SK-N-SH (cell line): ENCODE measurements around the gene LRRC75A. TPM values are rescaled to one million over a fixed set of nuclear protein-coding genes. Genes with fewer than 3 reads are reported as not detected.
"Not testable (repeated sequence)": the region's sequence is repeated elsewhere in the genome, so short reads cannot be mapped to it uniquely, and the experiment has no call there.

Experiments used
- CTCF ChIA-PET: fragments of 300-600, 350-600 bp; formaldehyde crosslinking; extraction: SDS; loops from one replicate; lab custom pipeline; 2021; lab: Yijun Ruan, JAX
- POLR2A ChIA-PET: fragments of 350-600 bp; sonication (Branson Sonifier 250); formaldehyde crosslinking; extraction: SDS; loops from one replicate; lab custom pipeline; 2020; ENCODE audit warnings: antibody characterized with exemption, inconsistent platforms; lab: Yijun Ruan, JAX
- DNase-seq: peaks from one replicate; pipeline ENCODE4 v3.0.0; 2012
- H2AFZ ChIP-seq: fragments of 200-600 bp; sonication (generic); 2 replicates; pipeline ENCODE4 v1.8.1; 2016; ENCODE audit warnings: antibody characterized with exemption, mild to moderate bottlenecking, low read depth
- H3F3A ChIP-seq: fragments of 200-600 bp; sonication (generic); replicated peaks from 2 replicates; pipeline ENCODE3; 2016; ENCODE audit warnings: antibody characterized with exemption, mild to moderate bottlenecking; ENCODE audit not compliant: insufficient read depth
- H3K27ac ChIP-seq, 2 experiments: fragments of 200-500 bp in 1 of 2; fragments of 200-600 bp in 1 of 2; sonication (Bioruptor generic) in 1 of 2; sonication (generic), shearing (Covaris generic) in 1 of 2; 2 replicates each; pipeline versions ENCODE4 v1.5.1 to v1.6.1; 2014 to 2016; ENCODE audit warnings: low read depth in 2 of 2, inconsistent platforms in 1 of 2, low read length in 1 of 2, mild to moderate bottlenecking in 1 of 2, mixed read lengths in 1 of 2
- H3K27me3 ChIP-seq: fragments of 200-600 bp; sonication (generic), shearing (Covaris generic); 2 replicates; pipeline ENCODE4 v1.6.1; 2016; ENCODE audit warnings: mixed run types; ENCODE audit not compliant: insufficient read depth
- H3K36me3 ChIP-seq, 2 experiments: fragments of 200-500 bp in 1 of 2; fragments of 200-600 bp in 1 of 2; sonication (Bioruptor generic) in 1 of 2; sonication (generic) in 1 of 2; replicated peaks in 1 of 2; 2 replicates each; pipeline versions ENCODE3 to v1.5.1; 2014 to 2016; ENCODE audit warnings: low read length in 1 of 2, mild to moderate bottlenecking in 1 of 2; ENCODE audit not compliant: insufficient read depth in 2 of 2, control insufficient read depth in 1 of 2
- H3K4me1 ChIP-seq, 2 experiments: fragments of 200-500 bp in 1 of 2; fragments of 200-600 bp in 1 of 2; sonication (Bioruptor generic) in 1 of 2; sonication (generic), shearing (Covaris generic) in 1 of 2; 2 replicates each; pipeline versions ENCODE4 v1.5.1 to v1.6.1; 2014 to 2016; ENCODE audit warnings: low read depth in 1 of 2, low read length in 1 of 2, mixed run types in 1 of 2; ENCODE audit not compliant: insufficient read depth in 2 of 2, control insufficient read depth in 1 of 2
- H3K4me2 ChIP-seq: fragments of 200-600 bp; sonication (generic), shearing (Covaris generic); 2 replicates; pipeline ENCODE4 v1.6.1; 2017; ENCODE audit warnings: mixed run types
- H3K4me3 ChIP-seq, 2 experiments: fragments of 200-500 bp in 1 of 2; fragments of 200-600 bp in 1 of 2; sonication (Bioruptor generic) in 1 of 2; sonication (generic), shearing (Covaris generic) in 1 of 2; 2 replicates each; pipeline versions ENCODE4 v1.5.1 to v1.8.1; 2014 to 2016; ENCODE audit warnings: low read depth in 2 of 2, inconsistent platforms in 1 of 2, low read length in 1 of 2, mild to moderate bottlenecking in 1 of 2, mixed read lengths in 1 of 2, moderate library complexity in 1 of 2
- H3K79me2 ChIP-seq: fragments of 200-600 bp; sonication (generic); 2 replicates; pipeline ENCODE4 v1.8.1; 2017; ENCODE audit warnings: mild to moderate bottlenecking; ENCODE audit not compliant: insufficient read depth
- H3K9ac ChIP-seq: fragments of 200-600 bp; sonication (generic); 2 replicates; pipeline ENCODE4 v1.6.1; 2017; ENCODE audit warnings: mixed run types
- H3K9me2 ChIP-seq: fragments of 200-600 bp; sonication (generic); 2 replicates; pipeline ENCODE4 v1.6.1; 2017; ENCODE audit warnings: mixed run types
- H3K9me3 ChIP-seq: fragments of 200-600 bp; sonication (generic); 2 replicates; pipeline ENCODE4 v1.6.1; 2017; ENCODE audit warnings: mixed run types, mild to moderate bottlenecking, moderate library complexity
- H4K20me1 ChIP-seq: fragments of 200-600 bp; sonication (generic); 2 replicates; pipeline ENCODE4 v1.6.1; 2017; ENCODE audit warnings: mild to moderate bottlenecking, mixed run types; ENCODE audit not compliant: insufficient read depth
- CHD2 ChIP-seq: fragments of 150-350 bp; IDR thresholded peaks from 2 replicates; pipeline ENCODE4 v1.6.1; 2018; ENCODE audit warnings: low read length; ENCODE audit not compliant: partially characterized antibody
- GABPA ChIP-seq: IDR thresholded peaks from 2 replicates; pipeline ENCODE4 v1.4.0; 2012; ENCODE audit warnings: low read depth, mild to moderate bottlenecking
- NFIC ChIP-seq: IDR thresholded peaks from 2 replicates; pipeline ENCODE4 v1.4.0; 2012; ENCODE audit warnings: borderline replicate concordance
- POLR2AphosphoS5 ChIP-seq: IDR thresholded peaks from 2 replicates; pipeline ENCODE4 v1.6.1; 2012; ENCODE audit warnings: low read depth, low read length
- SIN3A ChIP-seq: IDR thresholded peaks from 2 replicates; pipeline ENCODE4 v1.6.1; 2012; ENCODE audit warnings: low read depth, mild to moderate bottlenecking, low read length, moderate library complexity, borderline replicate concordance
- YY1 ChIP-seq: IDR thresholded peaks from 2 replicates; pipeline ENCODE4 v1.4.0; 2012; ENCODE audit warnings: low read depth, mild to moderate bottlenecking
- WGBS: methylation state at CpG from one replicate; pipeline ENCODE4 v1.1.6; 2017; ENCODE audit warnings: low lambda C conversion rate; 5-methylcytosine and 5-hydroxymethylcytosine counted together
- polyA plus RNA-seq, 3 experiments: library from polyadenylated mRNA; depleted of rRNA; stranded (reverse); fragments of >200 nt; gene quantifications; 2 replicates each; pipeline ENCODE4 v1.2.3, GENCODE V29; 2012
- TF ChIP-seq, protein P1 (sequence below): fragments of 200-600 bp; sonication (generic); IDR thresholded peaks from 2 replicates; pipeline ENCODE4 v1.6.1; 2017; ENCODE audit warnings: antibody characterized with exemption, mild to moderate bottlenecking, moderate library complexity

Gene LRRC75A
- polyA plus RNA-seq, 1 of the 3 experiments (the other 2 are of a cell fraction): 1.2 TPM

DNA sequence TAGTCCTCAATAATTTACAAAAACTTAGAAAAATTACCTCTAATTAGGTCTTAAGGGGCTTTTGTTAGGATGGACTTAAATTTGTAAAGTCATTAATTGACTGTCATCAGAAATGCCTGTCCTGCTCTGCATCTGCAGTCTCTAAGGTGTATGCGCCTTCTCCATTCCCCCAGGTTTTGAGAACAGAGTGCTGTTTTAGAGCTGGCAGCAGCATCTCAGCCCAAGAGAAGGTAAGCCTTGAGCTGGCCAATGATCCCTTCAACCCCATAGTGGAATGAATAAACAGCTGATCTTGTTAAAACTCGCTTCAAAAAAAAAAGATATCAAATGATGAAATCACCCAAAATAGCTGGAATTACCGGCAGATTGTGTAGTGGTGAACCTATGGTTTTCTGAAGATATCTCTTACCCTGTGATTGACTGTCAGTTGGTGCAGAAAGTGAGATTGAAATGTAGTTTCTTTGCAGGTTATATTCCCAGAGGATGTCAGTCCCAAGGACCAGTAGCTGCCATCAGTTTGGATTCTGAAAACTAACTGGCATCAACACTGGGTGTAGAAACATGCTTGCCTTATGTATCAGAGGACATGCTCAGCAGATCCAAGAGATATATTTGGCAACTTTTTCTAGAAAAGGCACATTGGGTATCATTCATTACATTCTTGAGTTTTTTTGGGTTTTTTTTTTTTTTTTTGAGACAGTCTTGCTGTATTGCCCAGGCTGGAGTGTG lies 50.9 kb downstream of the LRRC75A start:
- CTCF ChIA-PET: interaction anchor here (0.7 to 33.7 kb wide), 9 partner anchors 9 to 913 kb away, joined by 3 to 746 read pairs (median 4); no protein-coding TSS in a partner anchor
- Histone ChIP-seq H3K27ac (peak overlapping the region in 1 of 2 experiments; percentile 66; a peak in 1 of 4 replicates), H3K4me2 (peak overlapping the region; percentile 93)

DNA sequence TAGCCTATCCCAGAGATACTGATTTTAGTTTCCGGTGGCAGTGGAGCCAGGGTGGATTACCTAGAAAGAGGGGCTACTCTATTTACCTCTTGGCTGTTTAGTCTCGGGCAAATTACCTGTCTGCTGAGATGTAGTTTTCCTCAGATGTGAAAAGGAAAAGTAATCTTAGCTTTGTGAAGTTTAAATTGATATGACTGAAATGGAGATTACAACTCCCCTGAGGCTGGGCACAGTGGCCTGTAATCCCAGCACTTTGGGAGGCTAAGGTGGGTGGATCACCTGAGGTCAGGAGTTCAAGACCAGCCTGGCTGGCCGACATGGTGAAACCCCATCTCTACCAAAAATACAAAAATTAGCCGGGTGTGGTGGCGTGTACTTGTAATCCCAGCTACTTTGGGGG lies 51.6 kb downstream of the LRRC75A start:
- peak overlapping the region; percentile 96 for H3K9ac ChIP-seq
- H3K9me2 ChIP-seq, DNase-seq, H3K9me3 ChIP-seq, H2AFZ ChIP-seq, H3K27me3 ChIP-seq: not testable (repeated sequence)
- 66% methylated on average over 5 of the region's 5 CpGs for WGBS
- H4K20me1 ChIP-seq: peaks cover 55% of the 10 kb centered on the region
- peak overlapping the region; percentile 93 for H3K4me2 ChIP-seq
- POLR2A ChIA-PET: interaction anchor here (0.6 to 1.6 kb wide), 3 partner anchors 11 to 55 kb away, joined by 3 to 4 read pairs (median 3); no protein-coding TSS in a partner anchor
- peak overlapping the region; percentile 66 to 78; a peak in 2 of 4 replicates for H3K27ac ChIP-seq
- H3F3A ChIP-seq: peaks cover 34% of the 10 kb centered on the region
- CTCF ChIA-PET: interaction anchor here (0.7 to 33.7 kb wide), 10 partner anchors 8 to 914 kb away, joined by 3 to 746 read pairs (median 4); no protein-coding TSS in a partner anchor
- H3K4me1 ChIP-seq: peaks cover 25 to 34% of the 10 kb centered on the region in 2 experiments; a peak in 3 of 4 replicates
- peaks cover 45% of the 10 kb centered on the region in 2 experiments for H3K36me3 ChIP-seq
- peak overlapping the region; percentile 87 to 98 for H3K4me3 ChIP-seq
- H3K79me2 ChIP-seq: peaks cover 46% of the 10 kb centered on the region

More for the DNA sequence above, 50.9 kb downstream of the LRRC75A start:
- H4K20me1 ChIP-seq: peaks cover 59% of the 10 kb centered on the region
- TF ChIP-seq POLR2AphosphoS5 (peak; percentile 48; the same call in 1 of the 2 replicates), NFIC (no peak)
- TF ChIP-seq, all 33 proteins: peak for 1
- H3K36me3 ChIP-seq: peaks cover 48 to 51% of the 10 kb centered on the region in 2 experiments
- no peak overlapping the region for H2AFZ ChIP-seq
- WGBS: 71% methylated on average over 3 of the region's 3 CpGs
- peak overlapping the region; percentile 96 for H3K9ac ChIP-seq
- no peak for DNase-seq
- H3K9me3 ChIP-seq: no peaks in the 10 kb centered on the region
- peak overlapping the region; percentile 87 to 98; a peak in 3 of 4 replicates for H3K4me3 ChIP-seq
- H3K79me2 ChIP-seq: peaks cover 46% of the 10 kb centered on the region
- no peaks in the 10 kb centered on the region for H3K27me3 ChIP-seq
- peaks cover 25 to 34% of the 10 kb centered on the region in 2 experiments; a peak in 3 of 4 replicates for H3K4me1 ChIP-seq
- POLR2A ChIA-PET: interaction anchor here (0.6 to 1.6 kb wide), 3 partner anchors 23 to 78 kb away, joined by 3 to 4 read pairs (median 3); no protein-coding TSS in a partner anchor
- H3F3A ChIP-seq: peaks cover 41% of the 10 kb centered on the region
- no peaks in the 10 kb centered on the region for H3K9me2 ChIP-seq

DNA sequence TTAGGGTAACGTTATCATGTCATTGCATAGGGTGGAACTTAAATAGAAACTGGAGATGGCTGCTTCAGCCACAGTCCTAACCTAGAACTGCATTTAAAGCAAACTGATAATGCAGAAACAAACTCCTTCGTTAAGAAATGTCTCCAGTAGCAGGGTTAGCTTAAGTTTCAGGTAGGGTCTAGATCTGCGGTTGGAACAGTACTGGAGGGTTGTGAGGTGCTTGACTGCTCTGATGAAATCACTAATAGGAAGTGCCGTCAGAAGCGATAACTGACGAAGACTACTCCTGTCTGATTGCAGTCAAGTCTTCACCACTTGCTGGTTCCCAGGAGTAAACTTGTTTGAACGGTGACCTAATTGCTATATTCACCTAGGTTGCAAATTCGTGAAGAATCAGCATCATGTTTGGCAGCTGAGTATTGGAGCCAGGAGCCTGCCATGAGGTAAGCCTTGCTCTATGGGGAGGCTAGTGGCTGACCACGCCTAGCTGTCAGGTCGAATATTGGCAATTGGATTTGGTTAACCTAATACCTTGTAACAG lies 52.1 kb downstream of the LRRC75A start:
- Histone ChIP-seq H3K9ac (peak overlapping the region; percentile 96), H3K4me1 (peaks cover 25 to 34% of the 10 kb centered on the region in 2 experiments; a peak in 3 of 4 replicates), H3K27ac (peak overlapping the region; percentile 66 to 78; a peak in 3 of 4 replicates), H3K9me2 (no peaks in the 10 kb centered on the region), H3K79me2 (peaks cover 46% of the 10 kb centered on the region), H4K20me1 (peaks cover 52% of the 10 kb centered on the region), H3F3A (peaks cover 32% of the 10 kb centered on the region), H3K9me3 (no peaks in the 10 kb centered on the region), H2AFZ (no peak overlapping the region), H3K27me3 (no peaks in the 10 kb centered on the region), H3K4me2 (peak overlapping the region; percentile 93), H3K4me3 (peak overlapping the region; percentile 87 to 98), H3K36me3 (peaks cover 45% of the 10 kb centered on the region in 2 experiments)
- ChIA-PET POLR2A (interaction anchor here (0.6 to 2.1 kb wide), 4 partner anchors 11 to 96 kb away, joined by 3 to 25 read pairs (median 5); no protein-coding TSS in a partner anchor), CTCF (interaction anchor here (0.7 to 33.7 kb wide), 6 partner anchors 7 to 81 kb away, joined by 3 to 746 read pairs (median 4); no protein-coding TSS in a partner anchor)
- DNase-seq: no peak
- 15% methylated on average over 10 of the region's 10 CpGs for WGBS
- TF ChIP-seq YY1 (no peak), GABPA (no peak), POLR2AphosphoS5 (peak; percentile 27; the same call in 1 of the 2 replicates), SIN3A (0 out of 2 replicates have a peak, but pooled peaks have one; percentile 54), CHD2 (no peak)
- TF ChIP-seq, protein P1, sequence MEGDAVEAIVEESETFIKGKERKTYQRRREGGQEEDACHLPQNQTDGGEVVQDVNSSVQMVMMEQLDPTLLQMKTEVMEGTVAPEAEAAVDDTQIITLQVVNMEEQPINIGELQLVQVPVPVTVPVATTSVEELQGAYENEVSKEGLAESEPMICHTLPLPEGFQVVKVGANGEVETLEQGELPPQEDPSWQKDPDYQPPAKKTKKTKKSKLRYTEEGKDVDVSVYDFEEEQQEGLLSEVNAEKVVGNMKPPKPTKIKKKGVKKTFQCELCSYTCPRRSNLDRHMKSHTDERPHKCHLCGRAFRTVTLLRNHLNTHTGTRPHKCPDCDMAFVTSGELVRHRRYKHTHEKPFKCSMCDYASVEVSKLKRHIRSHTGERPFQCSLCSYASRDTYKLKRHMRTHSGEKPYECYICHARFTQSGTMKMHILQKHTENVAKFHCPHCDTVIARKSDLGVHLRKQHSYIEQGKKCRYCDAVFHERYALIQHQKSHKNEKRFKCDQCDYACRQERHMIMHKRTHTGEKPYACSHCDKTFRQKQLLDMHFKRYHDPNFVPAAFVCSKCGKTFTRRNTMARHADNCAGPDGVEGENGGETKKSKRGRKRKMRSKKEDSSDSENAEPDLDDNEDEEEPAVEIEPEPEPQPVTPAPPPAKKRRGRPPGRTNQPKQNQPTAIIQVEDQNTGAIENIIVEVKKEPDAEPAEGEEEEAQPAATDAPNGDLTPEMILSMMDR: no peak
